Fibroblast of mammary gland (primary cell): ENCODE measurements around the gene PNLIPRP1.

Source experiments
- DNase-seq: peaks from one replicate; pipeline ENCODE4 v3.0.0-alpha.2; 2010; ENCODE audit warnings: low read depth
- H3K4me3 ChIP-seq: 2 replicates; pipeline ENCODE4 v1.5.1; 2011; ENCODE audit warnings: low read depth, mild to moderate bottlenecking, low read length, moderate library complexity; ENCODE audit not compliant: control insufficient read depth
- CTCF ChIP-seq: conservative IDR thresholded peaks from 2 replicates; pipeline ENCODE4 v1.5.1; 2011; ENCODE audit warnings: low read depth, low read length, inconsistent platforms; ENCODE audit not compliant: control insufficient read depth, insufficient read depth

PNLIPRP1 gene

GRCh38 chr10:116597543-116597942 lies 6.8 kb downstream of the PNLIPRP1 start:
- no peak for TF ChIP-seq CTCF
- no peak overlapping the region for H3K4me3 ChIP-seq
- DNase-seq, result no peak

GRCh38 chr10:116598329-116598728 lies 7.6 kb downstream of the PNLIPRP1 start:
- DNase-seq, result no peak
- no peak overlapping the region for H3K4me3 ChIP-seq
- no peak for TF ChIP-seq CTCF

GRCh38 chr10:116599991-116600390 lies 9.2 kb downstream of the PNLIPRP1 start:
- DNase-seq, result no peak
- TF ChIP-seq CTCF, result no peak
- H3K4me3 ChIP-seq, result no peak overlapping the region

GRCh38 chr10:116602648-116603400 lies 12.1 kb downstream of the PNLIPRP1 start:
- no peak for TF ChIP-seq CTCF
- H3K4me3 ChIP-seq, result no peak overlapping the region
- DNase-seq, result no peak

- H3K4me3 ChIP-seq, result no peak overlapping the region
- DNase-seq, result no peak
- TF ChIP-seq CTCF, result no peak
Measured at GRCh38 chr10:116606061-116606483, 15.3 kb downstream of the PNLIPRP1 start.

- TF ChIP-seq CTCF, result no peak
- H3K4me3 ChIP-seq, result no peak overlapping the region
- DNase-seq, result no peak
Measured at GRCh38 chr10:116607336-116607735, 16.6 kb downstream of the PNLIPRP1 start.
